B cell (primary cell): ENCODE results near the gene OGG1. TPM values are rescaled to one million over a fixed set of nuclear protein-coding genes. Genes with fewer than 3 reads are reported as not detected.

Experiments
- ATAC-seq: fragments of 200-7000 bp; cut with Tn5 transposase; one replicate; pipeline ENCODE4 v1.10.0; 2021; ENCODE audit warnings: low read depth, mild to moderate bottlenecking, moderate number of reproducible peaks, moderate library complexity
- CTCF ChIA-PET: fragments of 350-600 bp; sonication (Branson Sonifier 250); formaldehyde crosslinking; loops from one replicate; lab custom pipeline; 2021; ENCODE audit warnings: antibody characterized with exemption, inconsistent platforms; lab: Charles Lee
- POLR2A ChIA-PET: fragments of 350-600 bp; sonication (Branson Sonifier 250); formaldehyde crosslinking; loops from one replicate; lab custom pipeline; 2021; ENCODE audit warnings: antibody characterized with exemption; lab: Charles Lee
- DNase-seq: peaks from one replicate; pipeline ENCODE4 v3.0.0; 2013
- H2AFZ ChIP-seq: 2 replicates; pipeline ENCODE4 v1.6.1; 2012; ENCODE audit warnings: mild to moderate bottlenecking, low read depth, low read length; ENCODE audit not compliant: insufficient read depth, poor library complexity, severe bottlenecking
- H3K27ac ChIP-seq, 2 donors: 1 replicate in 1 of 2; 2 replicates in 1 of 2; pipeline ENCODE4 v1.5.1; 2012 to 2013; ENCODE audit warnings: low read length in 2 of 2, mild to moderate bottlenecking in 2 of 2, moderate library complexity in 1 of 2
- H3K27me3 ChIP-seq, 4 experiments: fragments of 200-600 bp in 1 of 4; sonication (generic) in 1 of 4; replicated peaks in 1 of 4; 1 replicate in 2 of 4; 2 replicates in 2 of 4; pipeline versions ENCODE4 v1.6.1 to v1.7.0; 2013 to 2016; ENCODE audit warnings: low read length in 3 of 4, mild to moderate bottlenecking in 2 of 4, mixed read lengths in 1 of 4, moderate library complexity in 1 of 4; ENCODE audit not compliant: insufficient read depth in 4 of 4, control insufficient read depth in 3 of 4; ENCODE audit errors: control extremely low read depth in 1 of 4
- H3K36me3 ChIP-seq, 2 experiments: replicated peaks in 1 of 2; 1 replicate in 1 of 2; 2 replicates in 1 of 2; pipeline versions ENCODE4 v1.6.1 to v1.7.1; 2013; ENCODE audit warnings: low read length in 1 of 2; ENCODE audit not compliant: insufficient read depth in 2 of 2, control insufficient read depth in 1 of 2; ENCODE audit errors: control extremely low read depth in 1 of 2, extremely low read depth in 1 of 2
- H3K4me1 ChIP-seq, 2 donors: fragments of 200-600 bp in 1 of 2; sonication (generic) in 1 of 2; 1 replicate in 1 of 2; 2 replicates in 1 of 2; pipeline versions ENCODE4 v1.5.1 to v1.6.1; 2013 to 2017; ENCODE audit warnings: low read length in 2 of 2; ENCODE audit not compliant: control insufficient read depth in 2 of 2, insufficient read depth in 2 of 2
- H3K4me2 ChIP-seq: replicated peaks from 2 replicates; pipeline ENCODE3; 2012; ENCODE audit warnings: mild to moderate bottlenecking, low read depth, low read length; ENCODE audit not compliant: poor library complexity, severe bottlenecking
- H3K4me3 ChIP-seq, 5 experiments: fragments of 200-600 bp in 1 of 5; sonication (generic) in 1 of 5; 1 replicate in 3 of 5; 2 replicates in 2 of 5; pipeline versions ENCODE4 v1.5.1 to v1.7.0; 2011 to 2016; ENCODE audit warnings: low read length in 4 of 5, mild to moderate bottlenecking in 4 of 5, low read depth in 2 of 5, control low read depth in 1 of 5, moderate library complexity in 1 of 5; ENCODE audit not compliant: insufficient read depth in 1 of 5; ENCODE audit errors: control extremely low read depth in 1 of 5, extremely low read depth in 1 of 5
- H3K79me2 ChIP-seq: fragments of 200-600 bp; sonication (generic); one replicate; pipeline ENCODE4 v1.6.0; 2016; ENCODE audit warnings: low read length; ENCODE audit not compliant: control insufficient read depth, insufficient read depth
- H3K9ac ChIP-seq: fragments of 200-600 bp; sonication (generic); 2 replicates; pipeline ENCODE4 v1.6.1; 2017; ENCODE audit warnings: mild to moderate bottlenecking, low read length, moderate library complexity
- H3K9me3 ChIP-seq, 3 donors: one replicate each; pipeline versions ENCODE4 v1.6.1 to v1.7.1; 2013; ENCODE audit warnings: low read length in 2 of 3; ENCODE audit not compliant: control insufficient read depth in 2 of 3, insufficient read depth in 1 of 3; ENCODE audit errors: control extremely low read depth in 1 of 3
- H4K20me1 ChIP-seq: 2 replicates; pipeline ENCODE4 v1.6.0; 2012; ENCODE audit warnings: mild to moderate bottlenecking, low read length; ENCODE audit not compliant: insufficient read depth, control insufficient read depth, poor library complexity, severe bottlenecking
- H3K27ac Mint-ChIP-seq: one replicate; pipeline ENCODE4 v1.8.0; 2021; ENCODE audit warnings: mixed read lengths
- H3K27me3 Mint-ChIP-seq: one replicate; pipeline ENCODE4 v1.8.0; 2021; ENCODE audit warnings: mixed read lengths
- H3K4me1 Mint-ChIP-seq: one replicate; pipeline ENCODE4 v1.8.0; 2021; ENCODE audit warnings: mixed read lengths
- H3K4me3 Mint-ChIP-seq: one replicate; pipeline ENCODE4 v1.8.0; 2021; ENCODE audit warnings: mixed read lengths
- H3K9me3 Mint-ChIP-seq: one replicate; pipeline ENCODE4 v1.8.0; 2022; ENCODE audit warnings: mixed read lengths; ENCODE audit not compliant: insufficient read depth
- EZH2 ChIP-seq: IDR thresholded peaks from 2 replicates; pipeline ENCODE4 v1.6.1; 2012; ENCODE audit warnings: borderline replicate concordance, low read depth, mild to moderate bottlenecking, moderate library complexity, low read length; ENCODE audit not compliant: insufficient read depth, poor library complexity, severe bottlenecking
- WGBS: methylation state at CpG from one replicate; pipeline ENCODE4 v1.1.5; 2013; ENCODE audit warnings: missing lambda C conversion rate; ENCODE audit not compliant: insufficient coverage; 5-methylcytosine and 5-hydroxymethylcytosine counted together
- intact Hi-C: fragments of 100-400 bp; cut with micrococcal nuclease; formaldehyde crosslinking; loops from one replicate; pipeline ENCODE4 v1.10.0; 2022
- polyA minus RNA-seq: library from RNA; depleted of rRNA, polyadenylated mRNA; stranded (reverse); fragments of >200 nt; gene quantifications from 2 replicates; pipeline ENCODE4 v1.2.3, GENCODE V29; 2012
- polyA plus RNA-seq: library from polyadenylated mRNA; depleted of rRNA; stranded (reverse); fragments of >200 nt; gene quantifications from 2 replicates; pipeline ENCODE4 v1.2.3, GENCODE V29; 2012
- total RNA-seq, 2 donors: library from RNA; stranded (reverse); fragments of 120-200 nt in 1 of 2; gene quantifications; 1 replicate in 1 of 2; 2 replicates in 1 of 2; pipeline versions ENCODE4 v1.2.3 to v1.2.4, GENCODE V29; 2013 to 2022
- TF ChIP-seq, protein P1 (sequence below): fragments of 200-600 bp; IDR thresholded peaks from one replicate; pipeline ENCODE4 v1.8.0; 2022; ENCODE audit warnings: antibody characterized with exemption, mild to moderate bottlenecking

OGG1 gene
- 81.6 and 90.8 TPM in 2 replicates for total RNA-seq
- 29.5 TPM for total RNA-seq (2013)
- 26.5 and 45.6 TPM in 2 replicates for polyA plus RNA-seq
- polyA minus RNA-seq, result 44.3 and 55.7 TPM in 2 replicates

DNA sequence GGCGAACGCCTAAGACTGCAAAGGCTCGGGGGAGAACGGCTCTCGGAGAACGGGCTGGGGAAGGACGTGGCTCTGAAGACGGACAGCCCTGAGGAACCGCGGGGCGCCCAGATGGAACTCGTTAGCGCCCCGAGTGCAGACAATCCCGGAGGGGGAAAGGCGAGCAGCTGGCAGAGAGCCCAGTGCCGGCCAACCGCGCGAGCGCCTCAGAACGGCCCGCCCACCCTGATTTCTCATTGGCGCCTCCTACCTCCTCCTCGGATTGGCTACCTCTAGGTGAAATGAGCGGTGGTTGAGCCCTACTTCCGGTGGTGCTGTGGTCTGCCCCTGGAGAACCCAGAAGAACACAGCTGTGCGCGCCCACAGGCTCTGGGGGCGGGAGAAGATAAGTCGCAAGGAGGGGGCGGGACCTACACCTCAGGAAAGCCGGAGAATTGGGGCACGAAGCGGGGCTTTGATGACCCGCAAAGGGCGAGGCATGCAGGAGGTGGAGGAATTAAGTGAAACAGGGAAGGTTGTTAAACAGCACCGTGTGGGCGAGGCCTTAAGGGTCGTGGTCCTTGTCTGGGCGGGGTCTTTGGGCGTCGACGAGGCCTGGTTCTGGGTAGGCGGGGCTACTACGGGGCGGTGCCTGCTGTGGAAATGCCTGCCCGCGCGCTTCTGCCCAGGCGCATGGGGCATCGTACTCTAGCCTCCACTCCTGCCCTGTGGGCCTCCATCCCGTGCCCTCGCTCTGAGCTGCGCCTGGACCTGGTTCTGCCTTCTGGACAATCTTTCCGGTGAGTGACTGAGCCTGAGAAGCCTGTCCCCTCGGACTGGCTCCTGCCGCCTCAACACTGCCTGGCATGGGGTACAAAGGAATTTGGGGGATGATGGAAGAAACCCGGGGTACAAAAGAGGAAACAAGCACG lies at the start of gene OGG1:
Gene OGG1, plus strand, starts transcription at position 308 of the 911 bp plus-strand sequence. Its CDS starts 335 bp downstream, at position 643.
- no peak for TF ChIP-seq EZH2
- TF ChIP-seq, protein P1, sequence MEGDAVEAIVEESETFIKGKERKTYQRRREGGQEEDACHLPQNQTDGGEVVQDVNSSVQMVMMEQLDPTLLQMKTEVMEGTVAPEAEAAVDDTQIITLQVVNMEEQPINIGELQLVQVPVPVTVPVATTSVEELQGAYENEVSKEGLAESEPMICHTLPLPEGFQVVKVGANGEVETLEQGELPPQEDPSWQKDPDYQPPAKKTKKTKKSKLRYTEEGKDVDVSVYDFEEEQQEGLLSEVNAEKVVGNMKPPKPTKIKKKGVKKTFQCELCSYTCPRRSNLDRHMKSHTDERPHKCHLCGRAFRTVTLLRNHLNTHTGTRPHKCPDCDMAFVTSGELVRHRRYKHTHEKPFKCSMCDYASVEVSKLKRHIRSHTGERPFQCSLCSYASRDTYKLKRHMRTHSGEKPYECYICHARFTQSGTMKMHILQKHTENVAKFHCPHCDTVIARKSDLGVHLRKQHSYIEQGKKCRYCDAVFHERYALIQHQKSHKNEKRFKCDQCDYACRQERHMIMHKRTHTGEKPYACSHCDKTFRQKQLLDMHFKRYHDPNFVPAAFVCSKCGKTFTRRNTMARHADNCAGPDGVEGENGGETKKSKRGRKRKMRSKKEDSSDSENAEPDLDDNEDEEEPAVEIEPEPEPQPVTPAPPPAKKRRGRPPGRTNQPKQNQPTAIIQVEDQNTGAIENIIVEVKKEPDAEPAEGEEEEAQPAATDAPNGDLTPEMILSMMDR, result no peak
- Histone ChIP-seq H3K9me3 (no peaks in the 10 kb centered on the region), H3K79me2 (peaks cover 21% of the 10 kb centered on the region), H3K9ac (peak within 1 kb of the TSS; percentile 77), H3K27ac (peak within 1 kb of the TSS; percentile 58 to 64), H3K27me3 (no peaks in the 10 kb centered on the region), H3K4me1 (peaks cover 31 to 36% of the 10 kb centered on the region in 2 donors), H2AFZ (peak within 1 kb of the TSS; percentile 89), H3K4me3 (peak within 1 kb of the TSS; percentile 53 to 87 (median 80)), H3K36me3 (peaks cover 6 to 45% of the 10 kb centered on the region in 2 experiments), H4K20me1 (peaks cover 7% of the 10 kb centered on the region), H3K4me2 (peak within 1 kb of the TSS; percentile 91)
- peak within 1 kb of the TSS; percentile 92 for H3K4me3 Mint-ChIP-seq
- POLR2A ChIA-PET, result interaction anchor here (0.6 to 3.3 kb wide), 12 partner anchors 13 to 500 kb away, joined by 3 to 39 read pairs (median 7); partner anchors contain the start of genes ARPC4, BRPF1, CAMK1 and CRELD1
- peaks cover 49% of the 10 kb centered on the region for H3K4me1 Mint-ChIP-seq
- peak within 1 kb of the TSS; percentile 94 for H3K27ac Mint-ChIP-seq
- DNase-seq (peak; percentile 98), ATAC-seq (peak; percentile 90)
- under 1% methylated on average over 57 of the region's 60 CpGs for WGBS
- intact Hi-C loops, result loop anchor here (1.0 to 10.0 kb wide), 6 partner anchors 19 to 235 kb away; partner anchors contain the start of genes BRPF1, EMC3, MTMR14 and TADA3
- no peaks in the 10 kb centered on the region for H3K27me3 Mint-ChIP-seq
- CTCF ChIA-PET, result interaction anchor here (0.7 to 3.2 kb wide), 7 partner anchors 12 to 59 kb away, joined by 3 to 25 read pairs (median 4); partner anchors contain the start of genes ARPC4 and BRPF1
- H3K9me3 Mint-ChIP-seq, result no peaks in the 10 kb centered on the region
